Measurements from ENCODE around the gene SLC25A25. TPM values are rescaled to one million over a fixed set of nuclear protein-coding genes. Genes with fewer than 3 reads are reported as not detected.

SLC25A25 gene
- total RNA-seq, 1 experiment from 2014 or later: 10.7 TPM

DNA sequence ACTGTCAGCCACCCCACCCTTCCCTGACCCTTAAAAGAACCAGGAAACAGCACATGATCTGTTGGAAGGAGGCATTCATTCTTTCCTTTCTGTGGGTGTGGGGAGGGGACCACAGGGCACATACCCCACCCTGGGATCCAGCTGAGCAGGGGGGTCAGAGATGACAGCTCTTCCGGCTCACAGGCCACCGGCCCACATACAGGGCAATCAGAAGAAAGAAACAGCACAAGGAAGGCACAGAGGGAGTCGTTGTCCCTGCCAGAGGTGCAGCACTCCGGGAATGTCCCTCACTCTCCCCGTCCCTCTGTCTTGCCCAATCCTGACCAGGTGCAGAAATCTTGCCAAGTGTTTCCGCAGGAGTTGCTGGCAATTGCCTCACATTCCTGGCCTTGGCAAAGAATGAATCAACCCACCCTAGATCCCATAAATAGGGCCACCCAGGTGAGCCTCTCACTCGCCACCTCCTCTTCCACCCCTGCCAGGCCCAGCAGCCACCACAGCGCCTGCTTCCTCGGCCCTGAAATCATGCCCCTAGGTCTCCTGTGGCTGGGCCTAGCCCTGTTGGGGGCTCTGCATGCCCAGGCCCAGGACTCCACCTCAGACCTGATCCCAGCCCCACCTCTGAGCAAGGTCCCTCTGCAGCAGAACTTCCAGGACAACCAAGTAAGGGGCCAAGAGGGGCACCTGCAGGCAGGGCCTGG lies 81.1 kb downstream of the SLC25A25 start, which contains the start of gene LCN2:
Gene LCN2 (plus strand): TSS at position 453 of the 701 bp plus-strand sequence. CDS start 73 bp downstream, at position 526.
- intact Hi-C loops (cut with micrococcal nuclease; ENCODE audit: unreplicated experiment): no loop called here
- Histone ChIP-seq H3K4me1 (ENCODE audit: control insufficient read depth, insufficient read depth, low read length) (peaks cover 5% of the 10 kb centered on the region), H3K4me3 (ENCODE audit: low read depth in 2 of 2, low read length in 2 of 2) (no peak within 1 kb of the TSS), H3K27me3 (ENCODE audit: control insufficient read depth, insufficient read depth, low read length) (no peaks in the 10 kb centered on the region), H3K9me3 (ENCODE audit: control insufficient read depth, insufficient read depth, low read depth, low read length) (no peaks in the 10 kb centered on the region), H3K27ac (ENCODE audit: low read length) (no peak within 1 kb of the TSS), H3K36me3 (ENCODE audit: control insufficient read depth, insufficient read depth, low read length) (no peaks in the 10 kb centered on the region)
- ChIA-PET CTCF (no interaction called here), POLR2A (no interaction called here)
- no peak for DNase-seq (ENCODE audit: low read depth, low spot score)
- TF ChIP-seq SIN3A (IDR thresholded peaks at IDR 0.05; ENCODE audit: borderline replicate concordance, insufficient read depth, low read depth, low read length) (no peak), POLR2AphosphoS5 (IDR thresholded peaks at IDR 0.05; ENCODE audit: low read depth, low read length) (no peak), TCF7L2 (IDR thresholded peaks at IDR 0.05; ENCODE audit: low read depth, low read length) (no peak)
- TF ChIP-seq, protein P1, sequence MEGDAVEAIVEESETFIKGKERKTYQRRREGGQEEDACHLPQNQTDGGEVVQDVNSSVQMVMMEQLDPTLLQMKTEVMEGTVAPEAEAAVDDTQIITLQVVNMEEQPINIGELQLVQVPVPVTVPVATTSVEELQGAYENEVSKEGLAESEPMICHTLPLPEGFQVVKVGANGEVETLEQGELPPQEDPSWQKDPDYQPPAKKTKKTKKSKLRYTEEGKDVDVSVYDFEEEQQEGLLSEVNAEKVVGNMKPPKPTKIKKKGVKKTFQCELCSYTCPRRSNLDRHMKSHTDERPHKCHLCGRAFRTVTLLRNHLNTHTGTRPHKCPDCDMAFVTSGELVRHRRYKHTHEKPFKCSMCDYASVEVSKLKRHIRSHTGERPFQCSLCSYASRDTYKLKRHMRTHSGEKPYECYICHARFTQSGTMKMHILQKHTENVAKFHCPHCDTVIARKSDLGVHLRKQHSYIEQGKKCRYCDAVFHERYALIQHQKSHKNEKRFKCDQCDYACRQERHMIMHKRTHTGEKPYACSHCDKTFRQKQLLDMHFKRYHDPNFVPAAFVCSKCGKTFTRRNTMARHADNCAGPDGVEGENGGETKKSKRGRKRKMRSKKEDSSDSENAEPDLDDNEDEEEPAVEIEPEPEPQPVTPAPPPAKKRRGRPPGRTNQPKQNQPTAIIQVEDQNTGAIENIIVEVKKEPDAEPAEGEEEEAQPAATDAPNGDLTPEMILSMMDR (IDR thresholded peaks at IDR 0.05): no peak
- TF ChIP-seq, protein P2, sequence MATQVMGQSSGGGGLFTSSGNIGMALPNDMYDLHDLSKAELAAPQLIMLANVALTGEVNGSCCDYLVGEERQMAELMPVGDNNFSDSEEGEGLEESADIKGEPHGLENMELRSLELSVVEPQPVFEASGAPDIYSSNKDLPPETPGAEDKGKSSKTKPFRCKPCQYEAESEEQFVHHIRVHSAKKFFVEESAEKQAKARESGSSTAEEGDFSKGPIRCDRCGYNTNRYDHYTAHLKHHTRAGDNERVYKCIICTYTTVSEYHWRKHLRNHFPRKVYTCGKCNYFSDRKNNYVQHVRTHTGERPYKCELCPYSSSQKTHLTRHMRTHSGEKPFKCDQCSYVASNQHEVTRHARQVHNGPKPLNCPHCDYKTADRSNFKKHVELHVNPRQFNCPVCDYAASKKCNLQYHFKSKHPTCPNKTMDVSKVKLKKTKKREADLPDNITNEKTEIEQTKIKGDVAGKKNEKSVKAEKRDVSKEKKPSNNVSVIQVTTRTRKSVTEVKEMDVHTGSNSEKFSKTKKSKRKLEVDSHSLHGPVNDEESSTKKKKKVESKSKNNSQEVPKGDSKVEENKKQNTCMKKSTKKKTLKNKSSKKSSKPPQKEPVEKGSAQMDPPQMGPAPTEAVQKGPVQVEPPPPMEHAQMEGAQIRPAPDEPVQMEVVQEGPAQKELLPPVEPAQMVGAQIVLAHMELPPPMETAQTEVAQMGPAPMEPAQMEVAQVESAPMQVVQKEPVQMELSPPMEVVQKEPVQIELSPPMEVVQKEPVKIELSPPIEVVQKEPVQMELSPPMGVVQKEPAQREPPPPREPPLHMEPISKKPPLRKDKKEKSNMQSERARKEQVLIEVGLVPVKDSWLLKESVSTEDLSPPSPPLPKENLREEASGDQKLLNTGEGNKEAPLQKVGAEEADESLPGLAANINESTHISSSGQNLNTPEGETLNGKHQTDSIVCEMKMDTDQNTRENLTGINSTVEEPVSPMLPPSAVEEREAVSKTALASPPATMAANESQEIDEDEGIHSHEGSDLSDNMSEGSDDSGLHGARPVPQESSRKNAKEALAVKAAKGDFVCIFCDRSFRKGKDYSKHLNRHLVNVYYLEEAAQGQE (IDR thresholded peaks at IDR 0.05; ENCODE audit: insufficient read depth in 1 of 2, low read depth in 2 of 2, low read length in 1 of 2): no peak
- BruUV-seq (replicated peaks): no TSS peak
- no peak for ATAC-seq
- in situ Hi-C loops (cut with HindIII; ENCODE audit: low pct_unique_long_range_greater_than_20kb, low sequenced_read_pairs): no loop called here

DNA sequence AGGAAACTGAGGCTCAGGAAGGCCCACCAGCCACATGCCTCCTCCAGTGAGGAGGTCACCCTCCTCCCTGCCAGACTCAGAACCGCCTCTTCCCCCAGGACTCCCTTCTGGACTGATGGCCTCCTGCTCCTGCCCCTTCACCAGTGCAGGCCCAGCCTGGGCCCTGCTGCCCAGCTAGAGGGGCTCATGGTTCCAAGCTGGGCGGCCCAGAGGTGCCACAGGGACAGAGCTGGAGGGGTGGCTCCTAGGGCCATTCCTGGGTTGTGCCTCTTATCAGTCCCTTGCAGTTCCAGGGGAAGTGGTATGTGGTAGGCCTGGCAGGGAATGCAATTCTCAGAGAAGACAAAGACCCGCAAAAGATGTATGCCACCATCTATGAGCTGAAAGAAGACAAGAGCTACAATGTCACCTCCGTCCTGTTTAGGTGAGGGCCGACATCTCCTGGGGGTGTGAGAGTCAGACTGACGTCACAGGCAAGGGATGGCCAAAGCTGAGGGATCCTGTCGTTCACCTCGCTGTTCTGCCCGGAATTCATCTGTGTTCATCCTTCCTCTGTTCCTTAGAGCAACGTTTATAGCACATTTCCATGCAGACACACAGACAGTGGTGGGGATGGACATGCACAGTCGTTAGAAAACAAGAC lies 82.0 kb downstream of the SLC25A25 start:
- BruUV-seq (replicated peaks): no TSS peak
- H3K27ac ChIP-seq (ENCODE audit: low read length): no peak overlapping the region
- no peaks in the 10 kb centered on the region for H3K27me3 ChIP-seq (ENCODE audit: control insufficient read depth, insufficient read depth, low read length)
- intact Hi-C loops (cut with micrococcal nuclease; ENCODE audit: unreplicated experiment) (no loop called here), in situ Hi-C loops (cut with HindIII; ENCODE audit: low pct_unique_long_range_greater_than_20kb, low sequenced_read_pairs) (no loop called here)
- TF ChIP-seq, protein P1 (IDR thresholded peaks at IDR 0.05): no peak
- no peaks in the 10 kb centered on the region for H3K36me3 ChIP-seq (ENCODE audit: control insufficient read depth, insufficient read depth, low read length)
- ATAC-seq: no peak
- H3K9me3 ChIP-seq (ENCODE audit: control insufficient read depth, insufficient read depth, low read depth, low read length): no peaks in the 10 kb centered on the region
- H3K4me1 ChIP-seq (ENCODE audit: control insufficient read depth, insufficient read depth, low read length): peaks cover 5% of the 10 kb centered on the region
- no peak for DNase-seq (ENCODE audit: low read depth, low spot score)
- CTCF ChIA-PET: no interaction called here
- H3K4me3 ChIP-seq (ENCODE audit: low read depth in 2 of 2, low read length in 2 of 2): no peak overlapping the region
- POLR2A ChIA-PET: no interaction called here
